ENCODE data around the gene HMOX2. TPM values are rescaled to one million over a fixed set of nuclear protein-coding genes. Genes with fewer than 3 reads are reported as not detected.

The HMOX2 gene
- total and polyA plus RNA-seq, 2 of the 13 experiments (the other 11 are each of a cell fraction or from before 2014, with no cell fraction given): 60.3 to 70.4 TPM

DNA sequence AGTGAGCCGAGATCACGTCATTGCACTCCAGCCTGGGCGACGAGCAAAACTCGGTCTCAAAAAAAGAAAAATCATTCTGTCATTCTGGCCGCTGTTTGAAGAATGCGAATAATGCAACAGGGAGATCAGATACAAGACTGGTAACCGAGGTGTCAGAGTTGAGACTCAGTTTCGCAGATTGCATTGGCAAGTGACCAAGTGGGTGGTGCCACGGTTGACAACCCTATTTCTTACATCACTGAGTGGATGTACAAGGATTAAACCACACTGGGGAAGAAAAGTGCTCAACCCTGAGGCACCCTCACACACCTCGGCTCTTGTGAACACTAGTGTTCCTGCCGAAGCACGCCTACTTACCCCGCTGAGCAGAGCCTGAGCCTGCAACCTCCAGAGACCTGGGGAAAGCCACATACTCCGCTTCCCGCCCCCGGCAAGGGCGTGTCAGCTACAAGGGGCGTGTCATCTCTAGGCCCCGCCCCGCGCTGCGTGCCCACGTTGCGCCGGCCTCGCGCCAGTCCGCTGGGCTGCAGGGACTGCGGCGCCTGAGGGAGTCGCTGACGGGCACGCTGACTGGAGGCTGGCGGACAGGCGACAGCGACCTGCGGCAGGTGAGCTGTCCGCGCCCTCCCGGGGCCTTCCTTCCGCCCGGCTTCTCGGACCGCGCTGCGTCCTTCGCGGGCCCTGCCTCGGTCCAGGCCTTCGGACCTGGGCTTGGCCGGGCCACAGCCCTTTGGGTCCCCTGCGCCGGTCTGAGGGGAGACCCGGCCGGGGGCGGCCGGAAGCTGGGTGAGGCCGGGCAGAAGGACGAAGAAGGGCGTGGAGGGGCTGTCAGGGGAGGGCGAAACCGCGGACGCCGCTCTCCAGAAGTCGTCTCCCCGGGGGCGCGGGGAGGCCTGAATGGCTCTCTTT, at the start of gene HMOX2 (continued):
- TF ChIP-seq ZNF777 (CRISPR knock-in tag; IDR thresholded peaks at IDR 0.05) (peak; percentile 60), ARID2 (CRISPR knock-in tag; IDR thresholded peaks at IDR 0.05; ENCODE audit: borderline replicate concordance) (no peak), CBX1 (IDR thresholded peaks at IDR 0.05; ENCODE audit: low read depth) (peak; percentile 52), CHCHD3 (CRISPR knock-in tag; IDR thresholded peaks at IDR 0.05) (peak; percentile 17; the same call in 1 of the 2 replicates), ZEB1 (IDR thresholded peaks at IDR 0.05; ENCODE audit: insufficient replicate concordance, low read depth) (peak; percentile 69), ZNF737 (CRISPR knock-in tag; IDR thresholded peaks at IDR 0.05; ENCODE audit: borderline replicate concordance) (0 out of 2 replicates have a peak, but pooled peaks have one; percentile 52), FOSL2 (CRISPR knock-in tag; IDR thresholded peaks at IDR 0.05) (no peak), ERF (CRISPR knock-in tag; IDR thresholded peaks at IDR 0.05) (peak; percentile 91), FIP1L1 (IDR thresholded peaks at IDR 0.05; ENCODE audit: borderline replicate concordance, insufficient read depth, low read depth, low read length) (no peak), THAP11 (CRISPR knock-in tag; IDR thresholded peaks at IDR 0.05) (peak; percentile 86), ZNF564 (CRISPR knock-in tag; IDR thresholded peaks at IDR 0.05) (peak; percentile 90; the same call in 1 of the 2 replicates), REPIN1 (CRISPR knock-in tag; IDR thresholded peaks at IDR 0.05; ENCODE audit: borderline replicate concordance, low read depth) (peak; percentile 86)
- TF ChIP-seq, protein P1, sequence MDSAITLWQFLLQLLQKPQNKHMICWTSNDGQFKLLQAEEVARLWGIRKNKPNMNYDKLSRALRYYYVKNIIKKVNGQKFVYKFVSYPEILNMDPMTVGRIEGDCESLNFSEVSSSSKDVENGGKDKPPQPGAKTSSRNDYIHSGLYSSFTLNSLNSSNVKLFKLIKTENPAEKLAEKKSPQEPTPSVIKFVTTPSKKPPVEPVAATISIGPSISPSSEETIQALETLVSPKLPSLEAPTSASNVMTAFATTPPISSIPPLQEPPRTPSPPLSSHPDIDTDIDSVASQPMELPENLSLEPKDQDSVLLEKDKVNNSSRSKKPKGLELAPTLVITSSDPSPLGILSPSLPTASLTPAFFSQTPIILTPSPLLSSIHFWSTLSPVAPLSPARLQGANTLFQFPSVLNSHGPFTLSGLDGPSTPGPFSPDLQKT (CRISPR knock-in tag; IDR thresholded peaks at IDR 0.05; ENCODE audit: borderline replicate concordance): 0 out of 2 replicates have a peak, but pooled peaks have one; percentile 63
- TF ChIP-seq, protein P2, sequence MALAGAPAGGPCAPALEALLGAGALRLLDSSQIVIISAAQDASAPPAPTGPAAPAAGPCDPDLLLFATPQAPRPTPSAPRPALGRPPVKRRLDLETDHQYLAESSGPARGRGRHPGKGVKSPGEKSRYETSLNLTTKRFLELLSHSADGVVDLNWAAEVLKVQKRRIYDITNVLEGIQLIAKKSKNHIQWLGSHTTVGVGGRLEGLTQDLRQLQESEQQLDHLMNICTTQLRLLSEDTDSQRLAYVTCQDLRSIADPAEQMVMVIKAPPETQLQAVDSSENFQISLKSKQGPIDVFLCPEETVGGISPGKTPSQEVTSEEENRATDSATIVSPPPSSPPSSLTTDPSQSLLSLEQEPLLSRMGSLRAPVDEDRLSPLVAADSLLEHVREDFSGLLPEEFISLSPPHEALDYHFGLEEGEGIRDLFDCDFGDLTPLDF (CRISPR knock-in tag; IDR thresholded peaks at IDR 0.05): peak; percentile 85
- TF ChIP-seq, protein P3, sequence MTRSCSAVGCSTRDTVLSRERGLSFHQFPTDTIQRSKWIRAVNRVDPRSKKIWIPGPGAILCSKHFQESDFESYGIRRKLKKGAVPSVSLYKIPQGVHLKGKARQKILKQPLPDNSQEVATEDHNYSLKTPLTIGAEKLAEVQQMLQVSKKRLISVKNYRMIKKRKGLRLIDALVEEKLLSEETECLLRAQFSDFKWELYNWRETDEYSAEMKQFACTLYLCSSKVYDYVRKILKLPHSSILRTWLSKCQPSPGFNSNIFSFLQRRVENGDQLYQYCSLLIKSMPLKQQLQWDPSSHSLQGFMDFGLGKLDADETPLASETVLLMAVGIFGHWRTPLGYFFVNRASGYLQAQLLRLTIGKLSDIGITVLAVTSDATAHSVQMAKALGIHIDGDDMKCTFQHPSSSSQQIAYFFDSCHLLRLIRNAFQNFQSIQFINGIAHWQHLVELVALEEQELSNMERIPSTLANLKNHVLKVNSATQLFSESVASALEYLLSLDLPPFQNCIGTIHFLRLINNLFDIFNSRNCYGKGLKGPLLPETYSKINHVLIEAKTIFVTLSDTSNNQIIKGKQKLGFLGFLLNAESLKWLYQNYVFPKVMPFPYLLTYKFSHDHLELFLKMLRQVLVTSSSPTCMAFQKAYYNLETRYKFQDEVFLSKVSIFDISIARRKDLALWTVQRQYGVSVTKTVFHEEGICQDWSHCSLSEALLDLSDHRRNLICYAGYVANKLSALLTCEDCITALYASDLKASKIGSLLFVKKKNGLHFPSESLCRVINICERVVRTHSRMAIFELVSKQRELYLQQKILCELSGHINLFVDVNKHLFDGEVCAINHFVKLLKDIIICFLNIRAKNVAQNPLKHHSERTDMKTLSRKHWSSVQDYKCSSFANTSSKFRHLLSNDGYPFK (CRISPR knock-in tag; IDR thresholded peaks at IDR 0.05; ENCODE audit: borderline replicate concordance): peak; percentile 24; the same call in 1 of the 2 replicates
- TF ChIP-seq, protein P4, sequence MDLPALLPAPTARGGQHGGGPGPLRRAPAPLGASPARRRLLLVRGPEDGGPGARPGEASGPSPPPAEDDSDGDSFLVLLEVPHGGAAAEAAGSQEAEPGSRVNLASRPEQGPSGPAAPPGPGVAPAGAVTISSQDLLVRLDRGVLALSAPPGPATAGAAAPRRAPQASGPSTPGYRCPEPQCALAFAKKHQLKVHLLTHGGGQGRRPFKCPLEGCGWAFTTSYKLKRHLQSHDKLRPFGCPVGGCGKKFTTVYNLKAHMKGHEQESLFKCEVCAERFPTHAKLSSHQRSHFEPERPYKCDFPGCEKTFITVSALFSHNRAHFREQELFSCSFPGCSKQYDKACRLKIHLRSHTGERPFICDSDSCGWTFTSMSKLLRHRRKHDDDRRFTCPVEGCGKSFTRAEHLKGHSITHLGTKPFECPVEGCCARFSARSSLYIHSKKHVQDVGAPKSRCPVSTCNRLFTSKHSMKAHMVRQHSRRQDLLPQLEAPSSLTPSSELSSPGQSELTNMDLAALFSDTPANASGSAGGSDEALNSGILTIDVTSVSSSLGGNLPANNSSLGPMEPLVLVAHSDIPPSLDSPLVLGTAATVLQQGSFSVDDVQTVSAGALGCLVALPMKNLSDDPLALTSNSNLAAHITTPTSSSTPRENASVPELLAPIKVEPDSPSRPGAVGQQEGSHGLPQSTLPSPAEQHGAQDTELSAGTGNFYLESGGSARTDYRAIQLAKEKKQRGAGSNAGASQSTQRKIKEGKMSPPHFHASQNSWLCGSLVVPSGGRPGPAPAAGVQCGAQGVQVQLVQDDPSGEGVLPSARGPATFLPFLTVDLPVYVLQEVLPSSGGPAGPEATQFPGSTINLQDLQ (CRISPR knock-in tag; IDR thresholded peaks at IDR 0.05): peak; percentile 82
- TF ChIP-seq, protein P5, sequence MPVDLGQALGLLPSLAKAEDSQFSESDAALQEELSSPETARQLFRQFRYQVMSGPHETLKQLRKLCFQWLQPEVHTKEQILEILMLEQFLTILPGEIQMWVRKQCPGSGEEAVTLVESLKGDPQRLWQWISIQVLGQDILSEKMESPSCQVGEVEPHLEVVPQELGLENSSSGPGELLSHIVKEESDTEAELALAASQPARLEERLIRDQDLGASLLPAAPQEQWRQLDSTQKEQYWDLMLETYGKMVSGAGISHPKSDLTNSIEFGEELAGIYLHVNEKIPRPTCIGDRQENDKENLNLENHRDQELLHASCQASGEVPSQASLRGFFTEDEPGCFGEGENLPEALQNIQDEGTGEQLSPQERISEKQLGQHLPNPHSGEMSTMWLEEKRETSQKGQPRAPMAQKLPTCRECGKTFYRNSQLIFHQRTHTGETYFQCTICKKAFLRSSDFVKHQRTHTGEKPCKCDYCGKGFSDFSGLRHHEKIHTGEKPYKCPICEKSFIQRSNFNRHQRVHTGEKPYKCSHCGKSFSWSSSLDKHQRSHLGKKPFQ (CRISPR knock-in tag; IDR thresholded peaks at IDR 0.05; ENCODE audit: insufficient replicate concordance): peak; percentile 69
